ENCODE measurements around the gene SMIM7.

GRCh38 chr19:16670291-16670690, 10.3 kb upstream of the SMIM7 start:
- TF ChIP-seq CTCF (IDR thresholded peaks at IDR 0.05 in 4 of 5, conservative IDR thresholded peaks at IDR 0.05 in 1 of 5) (no peak), POLR2A (IDR thresholded peaks at IDR 0.05) (no peak)
